WERI-Rb-1 (cell line): ENCODE results near the gene KRTAP1-5.
"Not testable (repeated sequence)": the region's sequence is repeated elsewhere in the genome, so short reads cannot be mapped to it uniquely, and the experiment has no call there.

ENCODE experiments used
- DNase-seq: peaks from one replicate; pipeline ENCODE4 v3.0.0-alpha.2; 2020
- H3K27ac ChIP-seq: fragments of 250-450 bp; sonication (Bioruptor Pico); 2 replicates; pipeline ENCODE4 v1.5.1; 2020; ENCODE audit warnings: mild to moderate bottlenecking, moderate library complexity
- H3K27me3 ChIP-seq: fragments of 250-450 bp; sonication (Bioruptor Pico); 2 replicates; pipeline ENCODE4 v1.5.1; 2021; ENCODE audit warnings: mild to moderate bottlenecking, low read depth, moderate library complexity; ENCODE audit not compliant: insufficient read depth, severe bottlenecking
- H3K36me3 ChIP-seq: fragments of 250-450 bp; sonication (Bioruptor Pico); 2 replicates; pipeline ENCODE4 v1.5.1; 2020; ENCODE audit warnings: mild to moderate bottlenecking, moderate library complexity
- H3K4me3 ChIP-seq: 2 replicates; pipeline ENCODE4 v1.5.1; 2011; ENCODE audit warnings: low read depth, mild to moderate bottlenecking, control low read depth, low read length
- H3K9me3 ChIP-seq: fragments of 250-450 bp; sonication (Bioruptor Pico); 2 replicates; pipeline ENCODE4 v1.5.1; 2021; ENCODE audit warnings: mild to moderate bottlenecking, moderate library complexity; ENCODE audit not compliant: severe bottlenecking
- CTCF ChIP-seq: IDR thresholded peaks from 2 replicates; pipeline ENCODE4 v1.5.1; 2011; ENCODE audit warnings: low read depth, mild to moderate bottlenecking, control low read depth, inconsistent platforms, low read length

KRTAP1-5 gene

GRCh38 chr17:41052566-41052965 lies 25.6 kb upstream of the KRTAP1-5 start:
- DNase-seq: no peak
- no peaks in the 10 kb centered on the region for H3K36me3 ChIP-seq
- TF ChIP-seq CTCF: no peak

GRCh38 chr17:41049110-41049509 lies 22.1 kb upstream of the KRTAP1-5 start:
- no peak for DNase-seq

More at GRCh38 chr17:41052566-41052965, 25.6 kb upstream of the KRTAP1-5 start:
- Histone ChIP-seq H3K9me3 (peaks cover 3% of the 10 kb centered on the region), H3K27me3 (no peaks in the 10 kb centered on the region), H3K4me3 (no peak overlapping the region), H3K27ac (no peak overlapping the region)

GRCh38 chr17:41048441-41048840 lies 21.4 kb upstream of the KRTAP1-5 start:
- DNase-seq: no peak
- TF ChIP-seq CTCF: no peak
- H3K27me3 ChIP-seq: no peaks in the 10 kb centered on the region
- H3K36me3 ChIP-seq: no peaks in the 10 kb centered on the region
- no peak overlapping the region for H3K27ac ChIP-seq
- peaks cover 2% of the 10 kb centered on the region for H3K9me3 ChIP-seq
- H3K4me3 ChIP-seq: no peak overlapping the region

More at GRCh38 chr17:41049110-41049509, 22.1 kb upstream of the KRTAP1-5 start:
- Histone ChIP-seq H3K36me3 (no peaks in the 10 kb centered on the region), H3K9me3 (no peaks in the 10 kb centered on the region), H3K27me3 (no peaks in the 10 kb centered on the region), H3K27ac (no peak overlapping the region), H3K4me3 (no peak overlapping the region)
- TF ChIP-seq CTCF: no peak

- not testable (repeated sequence) for DNase-seq, H3K27ac ChIP-seq
Measured at GRCh38 chr17:41046735-41047465, 19.9 kb upstream of the KRTAP1-5 start, which contains the start of gene KRTAP2-1. KRTAP2-1 (minus strand) TSS chr17:41047316; CDS start chr17:41047267, 49 bp downstream.

GRCh38 chr17:41042953-41043352 lies 15.9 kb upstream of the KRTAP1-5 start:
- peaks cover 10% of the 10 kb centered on the region for H3K9me3 ChIP-seq
- no peaks in the 10 kb centered on the region for H3K27me3 ChIP-seq
- H3K4me3 ChIP-seq: no peak overlapping the region
- no peak for DNase-seq
- no peaks in the 10 kb centered on the region for H3K36me3 ChIP-seq
- no peak overlapping the region for H3K27ac ChIP-seq
- no peak for TF ChIP-seq CTCF

More at GRCh38 chr17:41046735-41047465, 19.9 kb upstream of the KRTAP1-5 start, which contains the start of gene KRTAP2-1:
- not testable (repeated sequence) for H3K4me3 ChIP-seq, H3K27me3 ChIP-seq, H3K36me3 ChIP-seq
- peaks cover 10% of the 10 kb centered on the region for H3K9me3 ChIP-seq

GRCh38 chr17:41040783-41041571 lies 14.0 kb upstream of the KRTAP1-5 start, which contains the start of gene KRTAP1-1:
KRTAP1-1 (minus strand) TSS chr17:41041450; CDS start chr17:41041397, 53 bp downstream.
- H3K36me3 ChIP-seq, H3K27ac ChIP-seq, H3K27me3 ChIP-seq, DNase-seq, H3K4me3 ChIP-seq: not testable (repeated sequence)
- H3K9me3 ChIP-seq: peaks cover 10% of the 10 kb centered on the region
